ENCODE results near the gene ZNF511.
A peak's percentile ranks its signal among the peaks of the same experiment; 100 is the strongest.

ZNF511 gene

GRCh38 chr10:133334503-133335245, 26.0 kb downstream of the ZNF511 start:
- no peak for DNase-seq (ENCODE audit: low read depth in 2 of 2, low spot score in 1 of 2)

- DNase-seq (ENCODE audit: low read depth in 2 of 2, low spot score in 1 of 2) = peak; percentile 60 to 66
Observed at GRCh38 chr10:133335246-133336117, 26.8 kb downstream of the ZNF511 start.

DNA sequence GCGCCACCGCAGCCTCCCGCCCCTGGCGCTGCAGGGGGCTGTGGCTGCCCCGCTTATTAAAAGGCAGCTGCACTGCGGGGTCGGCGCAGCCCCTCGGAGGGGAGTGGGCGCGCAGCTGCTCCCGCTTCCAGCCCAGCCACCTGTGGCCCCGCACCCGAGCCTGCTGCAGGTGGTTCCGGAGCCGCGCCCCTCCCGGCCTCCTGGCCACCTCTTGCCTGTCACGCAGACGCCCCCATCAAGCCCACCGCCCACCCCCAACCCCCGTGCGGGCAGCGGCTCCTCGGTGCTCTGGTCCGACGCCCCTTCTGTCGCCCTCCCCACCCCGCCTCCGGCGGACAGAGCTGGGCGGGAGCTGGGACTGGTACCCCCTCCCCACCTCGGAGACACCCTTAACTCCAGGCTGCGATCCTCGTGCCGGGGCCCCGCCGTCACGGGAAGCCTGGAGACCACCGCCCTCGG, 27.4 kb downstream of the ZNF511 start:
- no peak for DNase-seq (ENCODE audit: low read depth in 2 of 2, low spot score in 1 of 2)

- DNase-seq (ENCODE audit: low read depth in 2 of 2, low spot score in 1 of 2) = peak; percentile 54 to 62
Observed at GRCh38 chr10:133336577-133337369, 28.1 kb downstream of the ZNF511 start, which contains the start of gene CALY. Gene CALY, minus strand, starts transcription at chr10:133336896. Its CDS starts 7,907 bp downstream, at chr10:133328989.

- no peak for DNase-seq (ENCODE audit: low read depth in 2 of 2, low spot score in 1 of 2)
Observed at GRCh38 chr10:133337370-133337725, 28.6 kb downstream of the ZNF511 start.

- DNase-seq (ENCODE audit: low read depth in 2 of 2, low spot score in 1 of 2) = no peak
Observed at GRCh38 chr10:133338080-133339071, 29.7 kb downstream of the ZNF511 start.

- no peak for DNase-seq (ENCODE audit: low read depth in 2 of 2, low spot score in 1 of 2)
Observed at GRCh38 chr10:133339708-133340380, 31.1 kb downstream of the ZNF511 start.

DNA sequence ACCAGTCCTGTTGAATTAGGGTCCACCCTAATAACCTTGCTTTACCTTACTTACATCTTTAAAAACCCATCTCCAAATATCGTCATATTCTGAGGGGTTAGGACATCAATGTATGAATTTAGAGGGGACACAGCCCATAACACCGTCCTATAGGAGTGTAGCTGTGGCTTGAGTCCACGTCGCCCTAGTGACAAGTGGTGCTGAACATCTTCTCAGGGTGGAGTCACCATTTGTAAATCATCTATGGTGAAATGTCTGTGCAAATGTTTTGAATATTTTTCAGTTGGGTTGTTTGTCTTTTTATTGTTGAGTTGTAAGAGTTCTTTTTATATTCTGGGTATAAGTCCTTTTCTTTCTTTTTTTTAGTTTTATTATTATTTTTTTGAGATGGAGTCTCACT, 33.3 kb downstream of the ZNF511 start:
- DNase-seq (ENCODE audit: low read depth in 2 of 2, low spot score in 1 of 2) = no peak

GRCh38 chr10:133342942-133343341, 34.2 kb downstream of the ZNF511 start:
- DNase-seq (ENCODE audit: low read depth in 2 of 2, low spot score in 1 of 2) = no peak

GRCh38 chr10:133343558-133343957, 34.8 kb downstream of the ZNF511 start:
- no peak for DNase-seq (ENCODE audit: low read depth in 2 of 2, low spot score in 1 of 2)

DNA sequence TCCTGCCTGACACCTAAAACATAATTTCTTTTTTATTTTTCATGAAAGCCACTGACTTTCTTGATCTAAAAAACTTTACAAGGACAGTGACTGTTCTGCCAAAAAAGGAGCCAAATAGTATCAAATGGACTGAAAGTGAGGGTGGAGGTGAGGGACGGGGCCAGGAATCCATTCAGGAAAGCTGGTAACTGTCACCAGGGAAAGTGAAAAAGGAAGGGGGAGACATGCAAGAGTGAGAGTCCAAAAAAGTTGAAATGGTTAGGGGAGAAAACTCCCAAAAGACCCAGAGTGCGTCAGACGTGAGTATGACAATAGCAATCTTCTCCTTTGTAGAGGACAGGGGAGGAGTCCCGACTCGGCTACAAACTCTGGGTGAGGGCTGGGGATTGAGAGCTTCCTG, 35.5 kb downstream of the ZNF511 start:
- no peak for DNase-seq (ENCODE audit: low read depth in 2 of 2, low spot score in 1 of 2)

DNA sequence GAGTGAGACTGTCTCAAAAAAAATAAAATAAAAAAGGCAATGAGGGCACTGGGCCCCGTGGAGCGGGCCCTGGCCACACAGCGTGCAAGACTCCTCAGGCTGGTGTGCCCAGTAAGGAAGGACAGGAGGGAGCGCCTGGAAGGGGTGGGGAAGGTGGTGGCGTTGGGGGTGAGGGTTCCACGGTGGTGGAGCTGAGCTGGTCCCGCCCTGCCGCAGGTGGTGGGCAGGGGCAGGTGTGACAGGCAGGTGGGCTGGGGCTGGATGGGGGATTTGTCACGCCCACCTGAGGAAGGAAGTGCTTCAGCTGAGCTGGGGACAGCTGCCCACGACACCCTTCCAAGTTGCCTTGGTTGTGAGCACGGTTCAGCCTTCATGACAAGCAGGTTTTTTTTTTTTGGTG, 37.7 kb downstream of the ZNF511 start:
- no peak for DNase-seq (ENCODE audit: low read depth in 2 of 2, low spot score in 1 of 2)

DNA sequence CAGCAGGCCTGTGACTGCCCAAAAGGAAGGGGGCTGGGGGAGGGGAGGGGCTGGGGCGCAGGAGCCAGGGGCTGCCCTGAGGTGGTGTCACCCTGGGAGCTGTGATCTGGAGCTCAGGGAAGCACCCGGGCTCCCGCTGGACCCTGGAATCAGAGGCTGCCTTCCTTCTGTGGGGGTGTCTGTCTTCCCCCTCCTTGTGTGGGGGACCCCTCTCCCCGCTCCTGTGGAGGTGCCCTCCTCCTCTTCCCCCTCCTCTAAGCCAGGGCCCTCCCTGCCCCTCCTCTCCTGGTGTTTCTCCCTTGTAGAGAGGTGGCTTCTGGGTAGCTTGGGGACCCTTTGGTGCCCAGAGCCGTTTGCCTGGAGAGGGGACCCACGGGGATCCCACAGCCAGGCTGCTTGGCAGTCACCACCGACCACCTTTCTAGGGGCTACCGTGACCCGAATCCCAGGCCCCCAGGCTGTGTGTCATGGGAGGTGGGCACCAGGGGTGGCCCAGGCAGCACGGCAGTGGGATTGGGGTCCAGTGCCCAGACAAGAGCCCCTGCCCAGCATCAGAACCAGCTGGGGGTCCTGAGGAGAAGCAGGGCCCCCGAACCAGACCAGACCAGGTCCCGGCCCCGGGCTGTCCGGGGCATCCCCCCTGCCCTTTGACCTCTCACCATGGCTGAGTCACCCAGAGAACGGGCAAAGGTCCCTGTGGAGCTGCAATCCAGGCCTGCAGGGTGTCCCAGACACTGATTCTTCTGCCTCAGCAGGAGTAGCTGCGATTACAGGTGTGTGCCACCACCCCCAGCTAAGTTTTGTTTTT, 39.2 kb downstream of the ZNF511 start:
- no peak for DNase-seq (ENCODE audit: low read depth in 2 of 2, low spot score in 1 of 2)

DNA sequence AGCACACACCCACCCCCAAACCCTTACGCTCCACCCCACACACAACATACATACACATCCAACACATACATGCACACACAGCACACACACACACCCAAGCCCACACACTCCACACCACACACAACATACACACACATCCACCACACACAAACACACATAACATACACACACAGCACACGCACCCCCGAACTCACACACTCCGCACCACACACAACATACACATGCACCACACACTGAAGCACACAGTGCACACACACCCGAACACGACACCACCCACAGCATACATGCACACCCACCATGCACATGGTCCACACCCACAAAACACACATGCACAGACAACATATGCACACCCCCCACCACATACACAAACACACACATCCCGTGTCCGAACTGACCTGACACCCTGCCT, 40.5 kb downstream of the ZNF511 start:
- DNase-seq (ENCODE audit: low read depth in 2 of 2, low spot score in 1 of 2) = no peak

DNA sequence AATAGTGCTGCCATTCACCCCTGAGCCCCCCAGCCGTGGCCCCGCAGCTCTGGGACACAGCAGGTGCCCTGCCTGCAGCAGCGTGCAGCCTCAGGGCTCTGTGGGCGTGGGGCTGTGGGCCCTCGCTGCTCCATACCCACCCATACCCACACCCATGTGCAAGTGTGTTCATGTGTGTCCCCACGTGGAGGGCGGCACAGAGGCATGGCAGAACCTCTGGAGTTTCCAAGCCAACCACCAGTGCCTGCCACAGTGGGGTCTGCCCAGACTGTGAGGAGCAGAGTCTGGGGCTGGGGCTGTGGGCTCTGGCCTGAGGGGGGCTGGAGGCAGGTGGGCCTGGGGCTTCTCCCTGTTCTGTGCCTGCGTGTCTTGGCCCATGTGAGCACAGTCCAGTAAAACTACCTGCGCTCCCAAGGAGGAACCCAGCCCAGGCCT, 40.9 kb downstream of the ZNF511 start:
- no peak for DNase-seq (ENCODE audit: low read depth in 2 of 2, low spot score in 1 of 2)

DNA sequence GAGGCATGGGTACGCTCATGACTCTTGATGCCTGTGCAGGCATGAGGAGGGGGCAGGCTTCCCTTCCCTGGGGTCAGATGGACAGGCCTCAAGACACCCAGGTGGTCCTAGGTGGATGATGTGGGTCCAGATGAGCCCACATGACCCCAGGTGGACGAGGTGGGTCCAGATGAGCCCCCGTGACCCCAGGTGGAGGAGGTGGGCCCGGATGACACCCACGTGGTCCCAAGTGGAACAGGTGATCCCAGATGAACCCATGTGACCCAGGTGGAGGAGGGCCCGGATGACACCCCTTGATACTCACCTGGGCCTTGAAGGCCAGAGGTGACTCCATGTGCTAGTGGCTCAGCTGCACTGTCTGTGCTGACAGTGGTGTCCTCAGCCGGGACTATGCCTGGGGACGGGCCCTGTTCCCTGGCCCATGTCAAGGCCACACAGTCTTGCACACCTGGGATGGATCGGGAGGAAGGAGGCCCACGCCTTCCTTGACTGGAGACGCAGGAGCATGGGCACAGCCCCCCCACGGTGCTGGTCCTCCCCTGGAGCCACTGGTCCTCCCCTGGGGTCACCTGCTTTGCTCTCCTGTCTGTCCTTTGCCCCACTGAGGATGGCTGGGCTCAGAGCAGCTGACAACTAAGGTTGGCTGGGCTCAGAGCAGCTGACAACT, 41.7 kb downstream of the ZNF511 start:
- no peak for DNase-seq (ENCODE audit: low read depth in 2 of 2, low spot score in 1 of 2)

- DNase-seq (ENCODE audit: low read depth in 2 of 2, low spot score in 1 of 2) = no peak
Observed at GRCh38 chr10:133350950-133351329, 42.2 kb downstream of the ZNF511 start.

Measured in stimulated activated CD8-positive, alpha-beta memory T cell treated with anti-CD3 and anti-CD28 coated beads, Interleukin-4, amount 100 ng/mL, for 4 hours (primary cell).